Measurements from ENCODE around the gene GJD3. TPM values are rescaled to one million over a fixed set of nuclear protein-coding genes. Genes with fewer than 3 reads are reported as not detected.

Gene GJD3
- total and polyA plus RNA-seq, 9 of the 15 experiments (the other 6 are each of a cell fraction or from before 2014, with no cell fraction given) = 0.17 to 0.38 TPM; not detected in 7

- TF ChIP-seq CHD1 (IDR thresholded peaks at IDR 0.05; ENCODE audit: low read length) = no peak
- TF ChIP-seq RCOR1 (IDR thresholded peaks at IDR 0.05; ENCODE audit: borderline replicate concordance in 1 of 2, low read depth in 2 of 2, low read length in 2 of 2) = no peak
These were observed 17.7 kb upstream of the GJD3 start (continued) for GRCh38 chr17:40382251-40382650.

- CTCF ChIA-PET (ENCODE audit: low intra/inter-chr PET ratio) = no interaction called here
- no peak for DNase-seq (ENCODE audit: extremely low read depth in 1 of 4, low spot score in 3 of 4)
- H2AFZ ChIP-seq (ENCODE audit: low read depth, low read length) = no peak overlapping the region
- in situ Hi-C loops (cut with MboI) = no loop called here
- 56% methylated on average over 7 of the region's 7 CpGs for WGBS (ENCODE audit: insufficient coverage, low coverage, missing lambda C conversion rate)
- no peak overlapping the region for H3K4me3 ChIP-seq
- H3K36me3 ChIP-seq (ENCODE audit: control insufficient read depth, insufficient read depth, low read length) = no peaks in the 10 kb centered on the region
- H3K4me2 ChIP-seq (ENCODE audit: insufficient read depth, low read length) = no peak overlapping the region
- no peaks in the 10 kb centered on the region for H3K79me2 ChIP-seq (ENCODE audit: control insufficient read depth, insufficient read depth, low read length)
- no peaks in the 10 kb centered on the region for H4K20me1 ChIP-seq (replicated peaks; ENCODE audit: control insufficient read depth, insufficient read depth, low read length)
- no peaks in the 10 kb centered on the region for H3K9me1 ChIP-seq (ENCODE audit: control insufficient read depth, insufficient read depth, low read length)
- H3K9me3 ChIP-seq (replicated peaks; ENCODE audit: control insufficient read depth, insufficient read depth, low read depth, low read length) = no peaks in the 10 kb centered on the region
- intact Hi-C loops (cut with micrococcal nuclease) = no loop called here
- ATAC-seq = no peak
- H3K27ac ChIP-seq (ENCODE audit: extremely low read depth, low read depth, low read length) = no peak overlapping the region
- H3K27me3 ChIP-seq (ENCODE audit: control insufficient read depth in 2 of 2, insufficient read depth in 2 of 2, low read length in 2 of 2) = no peaks in the 10 kb centered on the region
- no peak for FAIRE-seq
- no TSS peak for BruUV-seq (replicated peaks)
- POLR2A ChIA-PET = no interaction called here
- H3K4me1 ChIP-seq (replicated peaks in 1 of 2; ENCODE audit: control insufficient read depth in 2 of 2, insufficient read depth in 2 of 2, low read length in 2 of 2) = peaks cover 7 to 12% of the 10 kb centered on the region in 2 experiments; a peak in 4 of 5 replicates
- TF ChIP-seq KAT8 (IDR thresholded peaks at IDR 0.05; ENCODE audit: low read depth) (no peak), PTRF (tag; IDR thresholded peaks at IDR 0.05) (no peak), PCBP2 (IDR thresholded peaks at IDR 0.05; ENCODE audit: low read depth, low read length, poor library complexity, severe bottlenecking) (no peak), NCOA4 (IDR thresholded peaks at IDR 0.05; ENCODE audit: partially characterized antibody) (no peak), GTF2A2 (tag; IDR thresholded peaks at IDR 0.05) (no peak), POLR2H (tag; IDR thresholded peaks at IDR 0.05; ENCODE audit: low read depth) (no peak), RBM17 (IDR thresholded peaks at IDR 0.05; ENCODE audit: borderline replicate concordance, low read depth, low read length) (no peak)
- H3K9ac ChIP-seq (ENCODE audit: insufficient read depth in 1 of 2, low read depth in 2 of 2, low read length in 2 of 2) = no peak overlapping the region
These were observed 14.4 kb upstream of the GJD3 start for GRCh38 chr17:40378966-40379365.

All from K562 (cell line).